WTC11 (cell line): ENCODE measurements around the gene DNASE1L2. TPM values are rescaled to one million over a fixed set of nuclear protein-coding genes. Genes with fewer than 3 reads are reported as not detected.
A peak's percentile ranks its signal among the peaks of the same experiment; 100 is the strongest.

ENCODE experiments used
- ATAC-seq: fragments of 200-7000 bp; cut with Tn5 transposase; 2 replicates; pipeline ENCODE4 v1.10.0; 2021; ENCODE audit warnings: mild to moderate bottlenecking, moderate library complexity
- CTCF ChIA-PET: fragments of 300-600 bp; sonication (Branson Sonifier 250); formaldehyde crosslinking; loops from one replicate; lab custom pipeline; 2021; ENCODE audit warnings: antibody characterized with exemption; lab: Charles Lee
- POLR2A ChIA-PET: fragments of 350-600 bp; sonication (Branson Sonifier 250); formaldehyde crosslinking; loops from one replicate; lab custom pipeline; 2021; ENCODE audit warnings: antibody characterized with exemption; lab: Charles Lee
- DNase-seq: peaks from one replicate; pipeline ENCODE4 v3.0.0; 2021; ENCODE audit warnings: low spot score
- H3K27ac Mint-ChIP-seq: 2 replicates; pipeline ENCODE4 v1.8.0; 2021; ENCODE audit warnings: mixed read lengths
- H3K27me3 Mint-ChIP-seq: 2 replicates; pipeline ENCODE4 v1.8.0; 2021; ENCODE audit warnings: low read depth, mild to moderate bottlenecking, moderate library complexity, mixed read lengths
- H3K36me3 Mint-ChIP-seq: 2 replicates; pipeline ENCODE4 v1.8.0; 2021; ENCODE audit warnings: mixed read lengths
- H3K4me1 Mint-ChIP-seq: 2 replicates; pipeline ENCODE4 v1.8.0; 2022; ENCODE audit warnings: mixed read lengths
- H3K4me3 Mint-ChIP-seq: 2 replicates; pipeline ENCODE4 v1.8.0; 2021; ENCODE audit warnings: mild to moderate bottlenecking, moderate library complexity, mixed read lengths
- H3K9me3 Mint-ChIP-seq: 2 replicates; pipeline ENCODE4 v1.8.0; 2021; ENCODE audit warnings: mixed read lengths
- ATF1 ChIP-seq: sonication (generic); formaldehyde crosslinking; IDR thresholded peaks from 2 replicates; pipeline ENCODE4 v1.8.1; 2023; ENCODE audit warnings: mild to moderate bottlenecking, moderate library complexity, missing genetic modification reagents
- CDX4 ChIP-seq: fragments of 250-450 bp; sonication (Bioruptor Pico); IDR thresholded peaks from 2 replicates; pipeline ENCODE4 v1.9.0; 2021; ENCODE audit warnings: moderate library complexity, mild to moderate bottlenecking, inconsistent platforms, borderline replicate concordance
- CTCF ChIP-seq: fragments of 200-600 bp; IDR thresholded peaks from 2 replicates; pipeline ENCODE4 v1.8.0; 2022; ENCODE audit warnings: antibody characterized with exemption
- E2F5 ChIP-seq: sonication (generic); formaldehyde crosslinking; IDR thresholded peaks from 2 replicates; pipeline ENCODE4 v1.8.1; 2022; ENCODE audit warnings: mild to moderate bottlenecking, moderate library complexity, missing genetic modification reagents
- ELF4 ChIP-seq: sonication (generic); formaldehyde crosslinking; IDR thresholded peaks from 2 replicates; pipeline ENCODE4 v1.8.1; 2022; ENCODE audit warnings: low read depth, mild to moderate bottlenecking, moderate library complexity, missing genetic modification reagents
- ERG ChIP-seq: fragments of 250-450 bp; sonication (Bioruptor Pico); IDR thresholded peaks from 2 replicates; pipeline ENCODE4 v1.8.0; 2021; ENCODE audit warnings: mild to moderate bottlenecking
- ETV6 ChIP-seq: sonication (generic); formaldehyde crosslinking; IDR thresholded peaks from 2 replicates; pipeline ENCODE4 v1.8.1; 2022; ENCODE audit warnings: mild to moderate bottlenecking, missing genetic modification reagents
- FOXP1 ChIP-seq: sonication (generic); formaldehyde crosslinking; IDR thresholded peaks from 2 replicates; pipeline ENCODE4 v1.8.0; 2022; ENCODE audit warnings: missing genetic modification reagents, mild to moderate bottlenecking, moderate library complexity, borderline replicate concordance
- FOXP4 ChIP-seq: sonication (generic); formaldehyde crosslinking; IDR thresholded peaks from 2 replicates; pipeline ENCODE4 v1.8.0; 2022; ENCODE audit warnings: mild to moderate bottlenecking, missing genetic modification reagents
- GABPB1 ChIP-seq: sonication (generic); formaldehyde crosslinking; IDR thresholded peaks from 2 replicates; pipeline ENCODE4 v1.8.1; 2023; ENCODE audit warnings: mild to moderate bottlenecking, missing genetic modification reagents
- HMGA2 ChIP-seq: fragments of 250-450 bp; sonication (Bioruptor Pico); IDR thresholded peaks from 2 replicates; pipeline ENCODE4 v1.4.0; 2021; ENCODE audit warnings: mild to moderate bottlenecking, moderate library complexity
- IRF2 ChIP-seq: sonication (generic); formaldehyde crosslinking; IDR thresholded peaks from 2 replicates; pipeline ENCODE4 v1.8.0; 2022; ENCODE audit warnings: low read depth, missing genetic modification reagents, borderline replicate concordance
- KAT7 ChIP-seq: sonication (generic); formaldehyde crosslinking; IDR thresholded peaks from 2 replicates; pipeline ENCODE4 v1.8.1; 2023; ENCODE audit warnings: missing genetic modification reagents, mild to moderate bottlenecking, borderline replicate concordance
- MXD4 ChIP-seq: fragments of 250-450 bp; sonication (Bioruptor Pico); IDR thresholded peaks from 2 replicates; pipeline ENCODE4 v1.8.0; 2021; ENCODE audit warnings: mild to moderate bottlenecking, moderate library complexity, borderline replicate concordance
- NFATC4 ChIP-seq: fragments of 250-450 bp; sonication (Bioruptor Pico); IDR thresholded peaks from 2 replicates; pipeline ENCODE4 v1.9.0; 2021; ENCODE audit warnings: mild to moderate bottlenecking
- NR1H2 ChIP-seq: sonication (generic); formaldehyde crosslinking; IDR thresholded peaks from 2 replicates; pipeline ENCODE4 v1.9.0; 2021; ENCODE audit warnings: mild to moderate bottlenecking, moderate library complexity, missing genetic modification reagents
- SMAD3 ChIP-seq: sonication (generic); formaldehyde crosslinking; IDR thresholded peaks from 2 replicates; pipeline ENCODE4 v1.8.0; 2022; ENCODE audit warnings: missing genetic modification reagents, mild to moderate bottlenecking, borderline replicate concordance
- SMAD4 ChIP-seq: sonication (generic); formaldehyde crosslinking; IDR thresholded peaks from 2 replicates; pipeline ENCODE4 v1.8.0; 2022; ENCODE audit warnings: mild to moderate bottlenecking, missing genetic modification reagents
- TP53 ChIP-seq: sonication (generic); formaldehyde crosslinking; IDR thresholded peaks from 2 replicates; pipeline ENCODE4 v1.8.1; 2023; ENCODE audit warnings: mild to moderate bottlenecking, missing genetic modification reagents
- ZBTB21 ChIP-seq: sonication (generic); formaldehyde crosslinking; IDR thresholded peaks from 2 replicates; pipeline ENCODE4 v1.8.1; 2023; ENCODE audit warnings: mild to moderate bottlenecking, missing genetic modification reagents, borderline replicate concordance
- ZBTB43 ChIP-seq: sonication (generic); formaldehyde crosslinking; IDR thresholded peaks from 2 replicates; pipeline ENCODE4 v1.8.1; 2023; ENCODE audit warnings: mild to moderate bottlenecking, missing genetic modification reagents
- ZNF121 ChIP-seq: sonication (generic); formaldehyde crosslinking; IDR thresholded peaks from 2 replicates; pipeline ENCODE4 v1.8.0; 2023; ENCODE audit warnings: missing genetic modification reagents
- ZNF219 ChIP-seq: sonication (generic); formaldehyde crosslinking; IDR thresholded peaks from 2 replicates; pipeline ENCODE4 v1.8.0; 2023; ENCODE audit warnings: missing genetic modification reagents, mild to moderate bottlenecking, borderline replicate concordance
- ZNF317 ChIP-seq: sonication (generic); formaldehyde crosslinking; IDR thresholded peaks from 2 replicates; pipeline ENCODE4 v1.8.1; 2023; ENCODE audit warnings: low read depth, mild to moderate bottlenecking, moderate library complexity, missing genetic modification reagents, borderline replicate concordance
- total RNA-seq: library from RNA; stranded (reverse); gene quantifications from 3 replicates; pipeline ENCODE4 v1.2.3, GENCODE V29; 2021

Gene DNASE1L2
- total RNA-seq, 1 experiment from 2014 or later = 0.66 TPM

GRCh38 chr16:2250652-2251295 lies 14.5 kb downstream of the DNASE1L2 start:
- Mint-ChIP-seq H3K4me1 (peaks cover 9% of the 10 kb centered on the region), H3K27ac (peak overlapping the region; percentile 87), H3K9me3 (no peaks in the 10 kb centered on the region), H3K27me3 (no peaks in the 10 kb centered on the region), H3K4me3 (peak overlapping the region; percentile 92), H3K36me3 (peaks cover 35% of the 10 kb centered on the region)
- POLR2A ChIA-PET = interaction anchor here (0.8 to 4.7 kb wide), 10 partner anchors 12 to 251 kb away, joined by 3 to 28 read pairs (median 6); partner anchors contain the start of genes ABCA3, BRICD5, DNASE1L2 and MLST8
- TF ChIP-seq ZNF121 (CRISPR knock-in tag) (0 out of 2 replicates have a peak, but pooled peaks have one; percentile 8), SMAD4 (CRISPR knock-in tag) (no peak), CDX4 (CRISPR knock-in tag) (no peak), GABPB1 (CRISPR knock-in tag) (peak; percentile 41; the same call in 1 of the 2 replicates)
- CTCF ChIA-PET = interaction anchor here (0.6 to 3.8 kb wide), 18 partner anchors 9 to 300 kb away, joined by 3 to 62 read pairs (median 5); partner anchors contain the start of genes CASKIN1, DNASE1L2, PGP and TEDC2
- no peak for ATAC-seq
- no peak for DNase-seq

GRCh38 chr16:2251296-2252111 lies 15.3 kb downstream of the DNASE1L2 start, which contains the start of gene ECI1:
Gene ECI1 (minus strand): TSS chr16:2251587. CDS start chr16:2251566, 21 bp downstream.
- ATAC-seq = peak; percentile 93
- Mint-ChIP-seq H3K9me3 (no peaks in the 10 kb centered on the region), H3K4me3 (peak within 1 kb of the TSS; percentile 92), H3K36me3 (peaks cover 36% of the 10 kb centered on the region), H3K27me3 (no peaks in the 10 kb centered on the region), H3K27ac (peak within 1 kb of the TSS; percentile 98), H3K4me1 (peaks cover 9% of the 10 kb centered on the region)
- peak; percentile 94 for DNase-seq
- CTCF ChIA-PET = interaction anchor here (0.6 to 3.8 kb wide), 27 partner anchors 10 to 882 kb away, joined by 3 to 62 read pairs (median 5); partner anchors contain the start of genes CASKIN1, CEMP1, DNASE1L2 and E4F1
- POLR2A ChIA-PET = interaction anchor here (0.5 to 4.7 kb wide), 15 partner anchors 11 to 1657 kb away, joined by 3 to 28 read pairs (median 6); partner anchors contain the start of genes ABCA3, BRICD5, DNASE1L2 and MLST8
- TF ChIP-seq ZNF317 (CRISPR knock-in tag) = peak; percentile 33; the same call in 1 of the 2 replicates
- peak; percentile 58; the same call in 1 of the 2 replicates for TF ChIP-seq ETV6 (CRISPR knock-in tag)
- peak; percentile 82; the same call in 1 of the 2 replicates for TF ChIP-seq TP53 (CRISPR knock-in tag)
- no peak for TF ChIP-seq IRF2
- TF ChIP-seq ZBTB43 (CRISPR knock-in tag) = no peak
- TF ChIP-seq ATF1 (CRISPR knock-in tag) = 0 out of 2 replicates have a peak, but pooled peaks have one; percentile 77
- TF ChIP-seq FOXP1 (CRISPR knock-in tag) = no peak; the same call in none of the 2 replicates
- no peak for TF ChIP-seq HMGA2 (CRISPR knock-in tag)
- TF ChIP-seq ZBTB21 (CRISPR knock-in tag) = peak; percentile 59; the same call in 1 of the 2 replicates
- 0 out of 2 replicates have a peak, but pooled peaks have one; percentile 62 for TF ChIP-seq FOXP4 (CRISPR knock-in tag)
- TF ChIP-seq SMAD3 (CRISPR knock-in tag) = peak; percentile 42; the same call in 1 of the 2 replicates
- peak; percentile 13; the same call in 1 of the 2 replicates for TF ChIP-seq CTCF
- TF ChIP-seq NFATC4 (CRISPR knock-in tag) = 0 out of 2 replicates have a peak, but pooled peaks have one; percentile 53
- TF ChIP-seq MXD4 (CRISPR knock-in tag) = no peak
- TF ChIP-seq ERG (CRISPR knock-in tag) = peak; percentile 30; the same call in 1 of the 2 replicates
- peak; percentile 95 for TF ChIP-seq E2F5 (CRISPR knock-in tag)
- no peak for TF ChIP-seq ZNF219 (CRISPR knock-in tag)
- peak; percentile 91 for TF ChIP-seq KAT7
- TF ChIP-seq ELF4 = peak; percentile 62; the same call in 1 of the 2 replicates
- no peak for TF ChIP-seq NR1H2 (CRISPR knock-in tag)
